ENCODE measurements around the gene ZNF717.
A peak's percentile ranks its signal among the peaks of the same experiment; 100 is the strongest.
"Not testable (repeated sequence)": the region's sequence is repeated elsewhere in the genome, so short reads cannot be mapped to it uniquely, and the experiment has no call there.

Gene ZNF717

DNA sequence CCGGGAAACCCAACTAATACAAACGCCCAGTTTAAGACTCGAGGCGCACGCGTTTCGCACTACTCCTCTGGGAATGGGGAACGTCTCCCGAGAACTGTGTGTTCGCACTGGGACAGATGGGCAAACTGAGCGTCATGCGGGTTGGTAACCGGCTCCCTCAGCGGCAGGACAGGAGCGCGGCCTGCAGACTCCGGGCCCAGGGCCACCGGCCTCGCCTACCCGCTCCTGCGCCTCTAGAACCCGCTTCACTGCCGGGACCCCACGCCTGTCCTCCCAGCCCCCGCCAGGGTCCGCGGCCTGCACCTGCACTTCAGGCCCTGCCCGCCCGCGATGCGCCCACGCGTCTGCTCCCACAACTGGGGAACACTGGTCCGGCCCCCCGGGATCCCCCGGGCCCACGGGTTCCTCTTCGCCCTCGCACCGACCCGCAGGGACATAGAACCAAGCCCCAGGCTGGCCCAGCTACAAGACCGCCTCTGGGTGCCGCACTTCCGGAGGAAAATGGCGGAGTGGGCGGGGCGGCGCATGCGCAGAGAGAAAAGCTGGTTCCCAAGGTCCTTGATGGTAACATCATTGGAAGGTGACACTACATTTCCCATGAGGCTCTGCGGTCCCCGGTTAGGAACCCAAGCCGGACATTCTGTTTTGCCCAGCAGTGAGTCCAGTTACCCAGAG is at the start of gene ZNF717:
Gene ZNF717, minus strand, starts transcription at position 469 of the 675 bp plus-strand sequence. CDS start 2,187 bp downstream, outside the sequence.
- DNase-seq (ENCODE audit: low read depth) = peak; percentile 49

DNA sequence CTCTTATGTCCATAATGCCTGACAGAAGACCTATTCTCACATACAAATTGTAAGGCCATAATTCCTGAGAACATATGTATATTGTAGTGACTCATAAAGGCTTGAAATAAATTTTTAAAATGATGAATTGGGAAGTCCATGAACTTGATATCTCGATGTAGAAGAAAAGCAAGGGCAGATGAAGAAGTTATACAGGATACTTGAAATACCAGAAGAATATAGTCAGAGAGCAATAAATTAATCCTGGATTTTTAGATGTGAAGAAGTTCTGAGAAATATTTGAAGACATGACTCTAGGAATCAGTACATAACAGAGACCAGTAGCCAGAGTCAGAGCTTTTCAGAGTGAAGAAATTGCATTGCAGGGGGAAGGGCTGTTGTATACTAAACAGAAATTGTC is 45.7 kb upstream of the ZNF717 start:
- DNase-seq (ENCODE audit: low read depth) = not testable (repeated sequence)

DNA sequence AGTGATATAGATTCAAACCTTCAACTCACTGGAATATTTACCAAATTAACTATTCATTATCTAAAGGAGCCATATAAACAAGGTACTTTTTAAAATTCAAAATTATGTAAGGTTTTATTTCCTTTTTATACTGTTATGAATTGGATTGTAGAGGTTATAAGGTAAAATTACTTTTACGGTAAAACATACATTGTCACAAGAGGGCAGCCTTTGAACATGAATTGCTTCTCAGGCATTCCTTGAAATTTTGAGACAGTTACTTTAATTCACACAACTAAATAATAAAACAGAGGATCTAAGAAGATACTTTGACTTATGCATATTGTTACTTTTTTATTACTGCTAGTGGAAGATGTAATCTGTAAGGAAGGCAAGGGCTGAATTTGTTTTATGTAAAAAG is 32.7 kb upstream of the ZNF717 start:
- not testable (repeated sequence) for DNase-seq (ENCODE audit: low read depth)

DNA sequence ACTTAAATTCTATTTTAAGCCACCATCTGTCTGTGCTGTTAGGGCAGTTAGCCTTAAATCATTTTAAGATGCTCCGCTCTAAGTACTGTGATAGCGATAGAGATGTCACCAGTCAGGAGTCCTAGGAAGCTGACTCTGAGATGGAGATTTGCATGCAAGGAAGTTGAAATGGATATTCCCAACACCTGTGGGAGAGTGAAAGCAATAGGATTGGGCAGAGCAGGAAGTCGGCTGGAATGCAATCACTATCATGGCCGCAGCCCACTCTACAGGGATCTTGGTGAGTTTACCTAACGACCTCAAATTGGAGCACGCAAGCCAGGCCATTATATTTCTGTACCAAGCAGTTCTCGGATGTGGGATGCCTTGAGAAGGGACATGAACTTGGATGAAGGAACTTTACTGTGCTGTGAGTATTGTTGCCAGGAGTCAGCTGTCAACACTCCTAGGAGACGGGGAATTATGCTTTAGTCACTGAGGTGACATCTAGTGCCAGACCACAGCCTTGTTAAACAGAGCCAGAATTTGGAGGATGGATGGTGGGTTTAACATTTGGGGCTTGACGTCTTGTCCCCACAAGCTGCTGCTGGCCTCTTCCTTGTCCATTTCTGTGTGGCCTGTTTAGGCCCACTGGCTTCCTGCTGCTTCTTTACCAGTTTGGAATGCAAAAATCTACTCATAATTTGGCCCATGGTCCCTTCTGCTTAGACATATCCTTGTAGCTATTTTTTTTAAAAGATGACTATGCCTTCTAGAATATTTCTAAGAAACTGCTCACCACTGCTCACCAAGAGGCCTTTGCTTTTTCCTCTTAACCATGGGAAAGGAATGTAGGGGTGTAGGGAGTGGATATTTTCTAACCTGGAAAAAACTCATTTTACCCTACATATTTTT is 31.2 kb upstream of the ZNF717 start:
- peak; percentile 51 for DNase-seq (ENCODE audit: low read depth)

DNA sequence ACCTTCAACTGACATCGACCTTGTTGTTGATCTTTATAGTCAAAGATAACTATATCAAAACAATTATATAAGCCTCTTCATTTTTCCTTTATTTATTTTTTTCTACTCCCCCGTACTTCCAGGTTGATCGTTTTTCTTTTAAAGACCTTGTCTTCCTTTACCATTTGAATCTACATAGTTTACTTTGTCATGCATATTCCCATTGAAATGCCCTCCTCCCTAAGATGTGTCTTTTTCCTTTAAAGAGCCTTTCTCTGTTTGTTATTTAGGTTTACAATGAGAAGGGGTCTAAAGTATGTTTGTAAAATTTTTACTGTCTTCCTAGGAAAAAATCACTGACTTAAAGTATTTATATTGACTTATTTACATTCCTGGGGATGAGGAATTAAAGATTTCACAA is 29.4 kb upstream of the ZNF717 start:
- DNase-seq (ENCODE audit: low read depth) = no peak

DNA sequence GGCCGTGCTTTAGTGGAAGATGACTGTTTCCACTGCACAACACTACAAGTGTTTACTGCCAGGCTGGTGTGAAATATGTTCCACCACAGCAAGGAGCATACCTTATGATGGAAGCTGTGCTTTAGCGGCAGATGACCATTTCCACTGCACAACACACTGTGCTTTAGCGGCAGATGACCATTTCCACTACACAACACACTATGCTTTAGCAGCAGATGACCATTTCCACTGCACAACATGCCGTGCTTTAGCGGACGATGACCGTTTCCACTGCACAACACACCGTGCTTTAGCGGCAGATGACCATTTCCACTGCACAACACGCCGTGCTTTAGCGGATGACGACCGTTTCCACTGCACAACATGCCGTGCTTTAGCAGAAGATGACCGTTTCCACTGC is 2.8 kb downstream of the ZNF717 start:
- DNase-seq (ENCODE audit: low read depth) = no peak

DNA sequence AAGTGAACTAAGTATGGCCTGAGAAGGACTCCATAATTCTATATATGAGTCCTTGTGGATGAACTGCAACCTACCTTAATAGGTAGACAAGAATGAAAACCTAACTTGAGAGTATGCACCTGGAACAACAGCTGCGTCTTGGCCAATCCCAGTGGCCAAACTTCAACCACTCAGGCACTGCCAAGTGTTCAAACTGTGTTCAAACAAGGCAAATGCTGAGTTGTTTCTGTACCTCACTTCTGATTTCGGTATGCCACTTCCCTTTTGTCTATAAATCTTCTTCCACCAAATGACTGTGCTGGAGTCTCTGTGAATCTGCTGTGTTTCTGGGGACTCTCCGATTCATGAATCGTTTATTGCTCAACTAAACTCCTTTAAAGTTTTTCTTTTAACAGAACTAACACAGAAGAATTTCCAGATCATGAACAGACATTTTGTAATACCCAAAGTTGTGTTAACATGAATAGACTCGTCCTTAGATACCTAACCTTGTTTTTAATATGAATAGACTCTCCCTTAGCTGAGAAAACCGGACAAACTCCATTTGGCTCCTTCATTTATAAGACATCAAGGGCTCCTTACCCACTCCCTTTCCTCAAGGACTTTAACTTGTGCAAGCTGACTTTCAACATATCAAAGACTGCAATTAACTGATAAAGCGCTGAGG is 4.1 kb downstream of the ZNF717 start:
- DNase-seq (ENCODE audit: low read depth) = no peak

DNA sequence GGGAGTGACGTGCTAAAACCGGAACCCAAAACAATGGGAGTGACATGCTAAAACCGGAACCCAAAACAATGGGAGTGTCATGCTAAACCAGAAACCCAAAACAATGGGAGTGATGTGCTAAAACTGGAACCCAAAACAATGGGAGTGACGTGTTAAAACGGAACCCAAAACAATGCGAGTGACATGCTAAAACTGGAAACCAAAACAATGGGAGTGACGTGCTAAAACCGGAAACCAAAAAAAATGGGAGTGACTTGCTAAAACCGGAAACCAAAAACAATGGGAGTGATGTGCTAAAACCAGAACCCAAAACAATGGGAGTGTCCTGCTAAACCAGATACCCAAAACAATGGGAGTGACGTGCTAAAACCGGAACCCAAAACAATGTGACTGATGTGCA is 7.6 kb downstream of the ZNF717 start:
- not testable (repeated sequence) for DNase-seq (ENCODE audit: low read depth)

DNA sequence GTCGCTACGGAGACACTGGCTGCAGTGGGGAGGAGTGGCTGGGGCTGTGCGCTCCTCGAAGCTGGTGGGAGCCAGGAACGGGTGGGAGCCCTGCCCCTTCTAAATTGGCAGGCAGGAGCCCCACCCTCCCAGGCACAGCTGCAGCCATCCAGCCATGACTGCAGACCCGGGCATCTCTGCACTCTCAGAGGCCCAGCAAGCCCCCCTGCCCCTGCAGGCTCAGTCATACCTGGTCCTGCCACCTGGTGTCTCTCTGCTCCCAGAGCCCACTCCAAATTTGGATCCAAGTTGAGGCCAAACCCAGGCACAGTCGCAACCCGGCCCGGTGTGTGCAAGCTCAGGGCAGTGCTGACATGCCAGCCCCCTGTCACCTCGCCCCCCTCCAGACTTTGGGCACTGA is 13.7 kb downstream of the ZNF717 start:
- not testable (repeated sequence) for DNase-seq (ENCODE audit: low read depth)

DNA sequence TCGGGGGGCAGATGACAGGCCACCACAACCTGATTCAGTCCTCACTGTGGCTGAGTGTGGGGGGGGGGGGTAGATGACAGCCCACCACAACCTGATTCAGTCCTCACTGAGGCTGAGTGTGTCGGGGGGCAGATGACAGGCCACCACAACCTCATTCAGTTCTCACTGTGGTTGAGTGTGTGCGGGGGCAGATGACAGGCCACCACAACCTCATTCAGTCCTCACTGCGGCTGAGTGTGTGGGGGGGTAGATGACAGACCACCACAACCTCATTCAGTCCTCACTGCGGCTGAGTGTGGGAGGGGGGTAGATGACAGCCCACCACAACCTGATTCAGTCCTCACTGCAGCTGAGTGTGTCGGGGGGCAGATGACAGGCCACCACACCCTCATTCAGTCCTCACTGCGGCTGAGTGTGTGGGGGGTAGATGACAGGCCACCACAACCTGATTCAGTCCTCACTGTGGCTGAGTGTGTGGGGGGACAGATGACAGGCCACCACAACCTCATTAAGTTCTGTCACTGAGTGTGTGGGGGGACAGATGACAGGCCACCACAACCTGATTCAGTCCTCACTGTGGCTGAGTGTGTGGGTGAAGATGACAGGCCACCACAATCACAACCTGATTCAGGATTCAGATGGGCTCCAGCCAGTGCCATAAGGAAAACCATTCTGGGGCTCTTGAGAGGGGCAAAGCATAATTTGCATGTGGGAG is 16.9 kb downstream of the ZNF717 start:
- no peak for DNase-seq (ENCODE audit: low read depth)

DNA sequence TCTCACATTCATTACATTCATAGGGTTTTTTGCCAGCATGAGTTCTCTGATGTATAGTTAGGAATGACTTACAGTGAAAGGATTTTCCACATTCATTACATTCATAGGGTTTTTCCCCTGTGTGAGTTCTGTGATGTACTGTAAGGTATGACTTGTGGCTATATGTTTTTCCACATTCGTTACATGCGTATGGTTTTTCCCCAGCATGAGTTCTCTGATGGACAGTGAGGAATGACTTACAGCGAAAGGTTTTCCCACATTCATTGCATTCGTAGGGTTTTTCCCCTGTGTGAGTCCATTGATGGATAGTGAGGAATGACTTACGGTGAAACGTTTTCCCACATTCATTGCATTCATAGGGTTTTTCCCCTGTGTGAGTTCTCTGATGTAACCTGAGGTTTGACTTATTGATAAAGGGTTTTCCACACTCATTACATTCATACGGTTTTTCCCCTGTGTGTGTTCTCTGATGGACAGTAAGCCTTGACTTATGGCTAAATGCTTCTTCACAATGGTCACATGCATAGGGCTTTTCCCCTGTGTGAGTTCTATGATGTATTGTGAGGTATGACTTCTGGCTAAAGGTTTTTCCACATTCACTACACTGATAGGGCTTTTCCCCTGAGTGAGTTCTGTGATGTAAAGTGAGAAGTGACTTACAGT is 47.4 kb downstream of the ZNF717 start:
- no peak for DNase-seq (ENCODE audit: low read depth)

DNA sequence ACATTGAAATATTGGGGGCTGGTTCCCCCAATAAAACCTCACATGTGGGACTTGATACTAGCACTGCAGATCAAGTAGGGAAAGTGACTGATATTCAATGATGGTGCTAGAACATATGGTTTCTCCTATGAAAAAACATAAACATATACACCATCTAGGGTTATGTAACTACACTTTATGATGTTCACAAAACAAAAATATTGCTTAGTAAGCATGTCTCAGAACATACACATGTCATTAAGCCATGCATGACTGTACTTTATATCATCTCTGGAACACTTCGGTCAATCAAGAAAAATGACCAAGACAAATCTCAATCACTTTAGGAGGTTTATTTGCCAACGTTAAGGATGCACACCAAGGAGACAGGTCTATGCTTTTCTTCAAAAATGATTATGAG is 57.4 kb downstream of the ZNF717 start:
- DNase-seq (ENCODE audit: low read depth) = no peak

DNA sequence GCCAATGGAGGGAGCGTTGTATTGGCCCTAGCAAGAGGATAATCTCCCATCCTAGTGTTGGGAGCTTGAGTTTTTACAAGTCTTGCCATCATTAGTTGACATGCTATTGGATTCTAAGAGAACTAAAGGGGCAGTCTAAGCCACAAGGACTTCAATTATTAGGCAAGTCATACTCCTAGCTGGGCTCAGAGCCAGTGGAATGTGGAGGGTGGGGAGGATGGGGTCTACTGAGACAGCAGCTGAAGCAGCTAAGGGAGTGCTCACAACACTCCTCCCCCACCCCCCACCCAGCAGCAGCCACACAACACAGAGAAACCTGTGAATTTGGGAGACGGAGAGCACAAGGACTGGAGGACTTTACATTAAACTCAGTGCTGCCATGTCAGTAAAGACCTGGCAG is 93.3 kb downstream of the ZNF717 start:
- DNase-seq (ENCODE audit: low read depth) = no peak

DNA sequence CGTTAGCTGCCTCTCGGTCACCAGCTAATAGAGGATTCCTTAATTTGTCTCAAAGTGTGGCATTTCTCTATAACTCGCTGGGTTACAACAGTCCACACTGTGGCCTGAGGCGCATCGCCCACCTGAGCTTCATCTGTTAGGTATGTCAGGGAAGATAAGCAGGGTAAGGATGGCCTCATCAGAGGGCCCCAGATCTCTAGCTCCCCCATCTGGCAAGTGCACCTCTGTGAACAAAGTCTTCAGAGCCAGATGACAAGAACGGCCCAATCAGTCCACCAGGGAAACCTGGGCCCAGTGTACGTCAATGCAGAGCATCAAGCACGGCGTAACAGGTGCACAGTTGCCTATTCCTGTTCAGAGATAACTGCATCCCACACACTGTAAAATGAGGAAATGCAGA is 98.0 kb downstream of the ZNF717 start:
- DNase-seq (ENCODE audit: low read depth) = no peak
